A549 (cell line): ENCODE results near the gene BDNF. TPM values are rescaled to one million over a fixed set of nuclear protein-coding genes. Genes with fewer than 3 reads are reported as not detected.

Experiments used
- ATAC-seq, 2 experiments: fragments of 200-7000 bp in 1 of 2; fragments of >200 bp in 1 of 2; cut with Nextera tagmentation in 1 of 2; cut with Tn5 transposase in 1 of 2; 3 replicates each; pipeline versions ENCODE4 v1.8.0 to v1.9.1; 2018 to 2020; ENCODE audit warnings: mild to moderate bottlenecking in 1 of 2, moderate library complexity in 1 of 2
- CTCF ChIA-PET: fragments of 300-600 bp; sonication (Branson Sonifier 250); formaldehyde crosslinking; extraction: SDS; loops from one replicate; lab custom pipeline; 2021; ENCODE audit warnings: antibody characterized with exemption, inconsistent platforms; lab: Yijun Ruan, JAX
- POLR2A ChIA-PET: fragments of 350-600 bp; formaldehyde crosslinking; extraction: SDS; loops from one replicate; lab custom pipeline; 2021; ENCODE audit warnings: antibody characterized with exemption, inconsistent platforms; lab: Yijun Ruan, JAX
- DNase-seq, 2 experiments: peaks; one replicate each; pipeline versions ENCODE4 v3.0.0 to v3.0.0-alpha.2; 2011 to 2016; ENCODE audit warnings: low read depth in 1 of 2, low spot score in 1 of 2
- FAIRE-seq: peaks from 2 replicates; lab custom pipeline; 2011; peaks lifted over from hg19 to GRCh38; lab: Jason Lieb, UNC
- H3K27ac ChIP-seq, 2 experiments: fragments of >200 bp; sonication (Bioruptor Twin); formaldehyde crosslinking; 3 replicates each; pipeline ENCODE4 v1.5.1; 2016 to 2017
- H3K4me1 ChIP-seq: fragments of >200 bp; sonication (Bioruptor Twin); formaldehyde crosslinking; 3 replicates; pipeline ENCODE4 v1.6.1; 2016
- H3K4me2 ChIP-seq: fragments of >200 bp; sonication (Bioruptor Twin); formaldehyde crosslinking; 3 replicates; pipeline ENCODE4 v1.6.1; 2016
- H3K4me3 ChIP-seq: fragments of >200 bp; sonication (Bioruptor Twin); formaldehyde crosslinking; 3 replicates; pipeline ENCODE4 v1.5.1; 2016
- H3K9me3 ChIP-seq: fragments of >200 bp; sonication (Bioruptor Twin); formaldehyde crosslinking; 3 replicates; pipeline ENCODE4 v1.6.1; 2016
- E2F6 ChIP-seq: IDR thresholded peaks from 2 replicates; pipeline ENCODE4 v1.6.1; 2012; ENCODE audit warnings: low read depth, borderline replicate concordance
- EHF ChIP-seq: fragments of 250-450 bp; sonication (Bioruptor Pico); IDR thresholded peaks from 2 replicates; pipeline ENCODE4 v1.5.0; 2020; ENCODE audit warnings: mild to moderate bottlenecking
- ESRRA ChIP-seq: fragments of 150-350 bp; IDR thresholded peaks from 2 replicates; pipeline ENCODE4 v1.6.1; 2014; ENCODE audit warnings: mild to moderate bottlenecking, low read length, borderline replicate concordance
- FOXS1 ChIP-seq: fragments of 250-450 bp; sonication (Bioruptor Pico); IDR thresholded peaks from 2 replicates; pipeline ENCODE4 v1.5.0; 2020; ENCODE audit warnings: mild to moderate bottlenecking, moderate library complexity
- HEYL ChIP-seq: fragments of 250-450 bp; sonication (Bioruptor Pico); IDR thresholded peaks from 2 replicates; pipeline ENCODE4 v1.8.0; 2021; ENCODE audit warnings: mild to moderate bottlenecking, moderate library complexity
- HOXA7 ChIP-seq: fragments of 250-450 bp; sonication (Bioruptor Pico); IDR thresholded peaks from 2 replicates; pipeline ENCODE4 v1.5.0; 2020; ENCODE audit warnings: mild to moderate bottlenecking, moderate library complexity
- HOXB13 ChIP-seq: fragments of 250-450 bp; sonication (Bioruptor Pico); IDR thresholded peaks from 2 replicates; pipeline ENCODE4 v1.5.0; 2020; ENCODE audit warnings: low read depth, mild to moderate bottlenecking, moderate library complexity
- KDM1A ChIP-seq: fragments of 200-600 bp; sonication (generic); IDR thresholded peaks from 2 replicates; pipeline ENCODE4 v1.6.1; 2016; ENCODE audit warnings: low read depth, mild to moderate bottlenecking
- KDM5A ChIP-seq: fragments of 200-600 bp; sonication (generic); IDR thresholded peaks from 2 replicates; pipeline ENCODE4 v1.6.1; 2016; ENCODE audit warnings: antibody characterized with exemption, mild to moderate bottlenecking
- NPAS2 ChIP-seq: fragments of 250-450 bp; sonication (Bioruptor Pico); IDR thresholded peaks from 2 replicates; pipeline ENCODE4 v1.8.0; 2022; ENCODE audit warnings: mild to moderate bottlenecking, moderate library complexity, borderline replicate concordance
- PHF8 ChIP-seq: fragments of 200-600 bp; sonication (generic); IDR thresholded peaks from 2 replicates; pipeline ENCODE4 v1.6.1; 2016; ENCODE audit warnings: low read depth, mild to moderate bottlenecking, antibody characterized with exemption, moderate library complexity, borderline replicate concordance
- POLR2A ChIP-seq: IDR thresholded peaks from 2 replicates; pipeline ENCODE4 v1.6.1; 2012; ENCODE audit warnings: mild to moderate bottlenecking, low read length
- POLR2AphosphoS2 ChIP-seq: conservative IDR thresholded peaks from 2 replicates; pipeline ENCODE4 v1.6.1; 2012; ENCODE audit warnings: low read length, improper control_type of control experiment, inconsistent platforms
- RAD21 ChIP-seq, 2 experiments: fragments of >200 bp in 1 of 2; sonication (Bioruptor Twin) in 1 of 2; formaldehyde crosslinking in 1 of 2; IDR thresholded peaks in 1 of 2; conservative IDR thresholded peaks in 1 of 2; 2 replicates in 1 of 2; 3 replicates in 1 of 2; pipeline ENCODE4 v1.6.1; 2012 to 2018; ENCODE audit warnings: inconsistent platforms in 1 of 2
- RCOR1 ChIP-seq: fragments of 150-350 bp; IDR thresholded peaks from 2 replicates; pipeline ENCODE4 v1.6.1; 2014; ENCODE audit warnings: antibody characterized with exemption, low read length, low read depth
- REST ChIP-seq: fragments of 200-600 bp; sonication (generic); IDR thresholded peaks from 2 replicates; pipeline ENCODE4 v1.6.1; 2016; ENCODE audit warnings: antibody characterized with exemption, mild to moderate bottlenecking, moderate library complexity
- SREBF2 ChIP-seq: fragments of 450-650 bp; IDR thresholded peaks from 2 replicates; pipeline ENCODE4 v1.6.1; 2014; ENCODE audit warnings: mild to moderate bottlenecking, moderate library complexity
- TP53 ChIP-seq: fragments of 250-450 bp; sonication (Bioruptor Pico); IDR thresholded peaks from 2 replicates; pipeline ENCODE4 v1.5.0; 2021; ENCODE audit warnings: mild to moderate bottlenecking, moderate library complexity
- ZSCAN20 ChIP-seq: fragments of 250-450 bp; sonication (Bioruptor Pico); IDR thresholded peaks from 2 replicates; pipeline ENCODE4 v1.8.0; 2022; ENCODE audit warnings: mild to moderate bottlenecking, moderate library complexity
- WGBS: methylation state at CpG from one replicate; pipeline ENCODE4 v1.1.6; 2017; ENCODE audit errors: missing lambda C conversion rate; 5-methylcytosine and 5-hydroxymethylcytosine counted together
- polyA plus RNA-seq, 4 experiments: library from polyadenylated mRNA; depleted of rRNA in 3 of 4; stranded (reverse); fragments of >200 nt; fragmentation: RNase III in 1 of 4; extraction: RNeasy Plus Mini Kit Qiagen cat#74134 plus additional on column Dnase treatment in 1 of 4; gene quantifications; 2 replicates in 3 of 4; 3 replicates in 1 of 4; pipeline ENCODE4 v1.2.3, GENCODE V29; 2011 to 2017

The BDNF gene
- polyA plus RNA-seq, 2 of the 4 experiments (the other 2 are of a cell fraction), result 16.4 to 33.7 TPM

GRCh38 chr11:27646051-27646818, 54.0 kb downstream of the BDNF start:
- TF ChIP-seq ESRRA, result no peak
- TF ChIP-seq EHF, result no peak
- no peak for TF ChIP-seq REST
- TF ChIP-seq TP53, result no peak
- TF ChIP-seq HEYL (CRISPR knock-in tag), result no peak
- no peak for TF ChIP-seq NPAS2 (CRISPR knock-in tag)
- no peak for TF ChIP-seq PHF8
- no peak for TF ChIP-seq POLR2AphosphoS2
- TF ChIP-seq POLR2A, result no peak
- no peak for TF ChIP-seq RCOR1
- no peak for TF ChIP-seq E2F6
- TF ChIP-seq SREBF2, result no peak
- TF ChIP-seq KDM1A, result no peak
- TF ChIP-seq ZSCAN20 (CRISPR knock-in tag), result no peak
- no peak for TF ChIP-seq KDM5A
- no peak overlapping the region for H3K27ac ChIP-seq
- ATAC-seq, result peak; percentile 5 to 8; a peak in 1 of 6 replicates
- no peak overlapping the region for H3K4me2 ChIP-seq
- no peak for DNase-seq
- no peak for FAIRE-seq
- no peaks in the 10 kb centered on the region for H3K9me3 ChIP-seq
- POLR2A ChIA-PET, result no interaction called here
- 61% methylated on average over 6 of the region's 9 CpGs for WGBS
- CTCF ChIA-PET, result interaction anchor here (0.6 to 0.8 kb wide), 2 partner anchors 9 to 516 kb away, joined by 3 read pairs; no protein-coding TSS in a partner anchor
- H3K4me3 ChIP-seq, result no peak overlapping the region
- H3K4me1 ChIP-seq, result no peaks in the 10 kb centered on the region

GRCh38 chr11:27642954-27643353, 57.3 kb downstream of the BDNF start:
- H3K4me3 ChIP-seq, result no peak overlapping the region
- TF ChIP-seq KDM1A, result no peak
- TF ChIP-seq RAD21 (conservative IDR thresholded peaks at IDR 0.05 in 1 of 2, IDR thresholded peaks at IDR 0.05 in 1 of 2), result peak in 1 of 2 experiments; percentile 41; a peak in 2 of 5 replicates
- TF ChIP-seq, all 56 proteins: peak for 1
- Histone ChIP-seq H3K9me3 (no peaks in the 10 kb centered on the region), H3K4me1 (no peaks in the 10 kb centered on the region), H3K27ac (no peak overlapping the region), H3K4me2 (no peak overlapping the region)
- POLR2A ChIA-PET, result no interaction called here
- no peak for FAIRE-seq
- peak in 1 of 2 experiments; percentile 28; a peak in 1 of 6 replicates for ATAC-seq
- WGBS, result 27% methylated on average over 2 of the region's 2 CpGs
- CTCF ChIA-PET, result no interaction called here
- DNase-seq, result peak in 1 of 2 experiments; percentile 16

GRCh38 chr11:27640954-27641353, 59.3 kb downstream of the BDNF start:
- ATAC-seq, result no peak
- DNase-seq, result no peak
- TF ChIP-seq FOXS1 (CRISPR knock-in tag) (no peak), HOXA7 (CRISPR knock-in tag) (no peak), PHF8 (no peak), POLR2A (no peak), EHF (no peak), SREBF2 (no peak), E2F6 (no peak), HOXB13 (CRISPR knock-in tag) (no peak)
- peaks cover 4% of the 10 kb centered on the region for H3K9me3 ChIP-seq
- H3K4me3 ChIP-seq, result no peak overlapping the region
- no peak for FAIRE-seq
- ChIA-PET CTCF (no interaction called here), POLR2A (no interaction called here)
- H3K4me1 ChIP-seq, result no peaks in the 10 kb centered on the region
- no peak overlapping the region for H3K27ac ChIP-seq
- H3K4me2 ChIP-seq, result no peak overlapping the region
